ENCODE results near the gene ESYT2. TPM values are rescaled to one million over a fixed set of nuclear protein-coding genes. Genes with fewer than 3 reads are reported as not detected.
A peak's percentile ranks its signal among the peaks of the same experiment; 100 is the strongest.
"Not testable (repeated sequence)": the region's sequence is repeated elsewhere in the genome, so short reads cannot be mapped to it uniquely, and the experiment has no call there.

ESYT2 gene
- polyA plus RNA-seq, 4 donors, result 42.3 to 62.5 (median 47.9) TPM

GRCh38 chr7:158703679-158704523 lies 125.4 kb downstream of the ESYT2 start:
- not testable (repeated sequence) for DNase-seq (ENCODE audit: low read depth in 4 of 4, low spot score in 2 of 4)

GRCh38 chr7:158702944-158703343 lies 126.4 kb downstream of the ESYT2 start:
- no peak for DNase-seq (ENCODE audit: low read depth in 4 of 4, low spot score in 2 of 4)

GRCh38 chr7:158702196-158702595 lies 127.1 kb downstream of the ESYT2 start:
- no peak for DNase-seq (ENCODE audit: low read depth in 4 of 4, low spot score in 2 of 4)

- DNase-seq (ENCODE audit: low read depth in 4 of 4, low spot score in 2 of 4), result no peak
These were observed 129.3 kb downstream of the ESYT2 start for GRCh38 chr7:158700008-158700407.

GRCh38 chr7:158699341-158699740 lies 130.0 kb downstream of the ESYT2 start:
- DNase-seq (ENCODE audit: low read depth in 4 of 4, low spot score in 2 of 4), result no peak

GRCh38 chr7:158698657-158699195 lies 130.6 kb downstream of the ESYT2 start:
- no peak for DNase-seq (ENCODE audit: low read depth in 4 of 4, low spot score in 2 of 4)

GRCh38 chr7:158697597-158697996 lies 131.7 kb downstream of the ESYT2 start:
- not testable (repeated sequence) for DNase-seq (ENCODE audit: low read depth in 4 of 4, low spot score in 2 of 4)

- peak in 2 of 4 donors; percentile 13 to 15 for DNase-seq (ENCODE audit: low read depth in 4 of 4, low spot score in 2 of 4)
These were observed 133.4 kb downstream of the ESYT2 start for GRCh38 chr7:158695726-158696452.

- DNase-seq (ENCODE audit: low read depth in 4 of 4, low spot score in 2 of 4), result no peak
These were observed 134.3 kb downstream of the ESYT2 start for GRCh38 chr7:158695056-158695455.

- DNase-seq (ENCODE audit: low read depth in 4 of 4, low spot score in 2 of 4), result no peak
These were observed 134.7 kb downstream of the ESYT2 start for GRCh38 chr7:158694650-158695049.

GRCh38 chr7:158689488-158689887 lies 139.8 kb downstream of the ESYT2 start:
- no peak for DNase-seq (ENCODE audit: low read depth in 4 of 4, low spot score in 2 of 4)

- no peak for DNase-seq (ENCODE audit: low read depth in 4 of 4, low spot score in 2 of 4)
These were observed 141.9 kb downstream of the ESYT2 start for GRCh38 chr7:158687406-158687805.

- DNase-seq (ENCODE audit: low read depth in 4 of 4, low spot score in 2 of 4), result no peak
These were observed 143.6 kb downstream of the ESYT2 start for GRCh38 chr7:158685693-158686092.

- DNase-seq (ENCODE audit: low read depth in 4 of 4, low spot score in 2 of 4), result no peak
These were observed 145.0 kb downstream of the ESYT2 start for GRCh38 chr7:158684329-158684728.

- no peak for DNase-seq (ENCODE audit: low read depth in 4 of 4, low spot score in 2 of 4)
These were observed 145.8 kb downstream of the ESYT2 start for GRCh38 chr7:158683541-158683940.

GRCh38 chr7:158682456-158682855 lies 146.9 kb downstream of the ESYT2 start:
- no peak for DNase-seq (ENCODE audit: low read depth in 4 of 4, low spot score in 2 of 4)

Other genes with a start within 250 kb of the ESYT2 start
- 10 to 100 TPM in 1 of 4 donors, 1 to 10 TPM in 3; 7.3 to 11.4 (median 8.0) TPM for gene PTPRN2, start 241.7 kb downstream of the ESYT2 start, polyA plus RNA-seq (ENCODE audit: insufficient read length in 4 of 4)
- gene NCAPG2, start 124.7 kb downstream of the ESYT2 start, polyA plus RNA-seq (ENCODE audit: insufficient read length in 4 of 4), result 10 to 100 TPM; 22.6 to 25.8 (median 24.7) TPM
- 10 to 100 TPM; 24.7 to 51.0 (median 33.1) TPM for gene DYNC2I1, start 27.0 kb upstream of the ESYT2 start, polyA plus RNA-seq (ENCODE audit: insufficient read length in 4 of 4)